Muscle layer of colon (tissue), 2 donors: Measurements from ENCODE around the gene ANKRD63.

ENCODE experiments used
- H3K27ac ChIP-seq: one replicate; pipeline ENCODE4 v1.7.0; 2013; ENCODE audit warnings: low read depth, mild to moderate bottlenecking, low read length, moderate library complexity
- H3K27me3 ChIP-seq, 2 donors: one replicate each; pipeline ENCODE4 v1.7.0; 2013; ENCODE audit warnings: low read length in 2 of 2, mild to moderate bottlenecking in 2 of 2; ENCODE audit not compliant: insufficient read depth in 2 of 2, control insufficient read depth in 1 of 2
- H3K36me3 ChIP-seq: one replicate; pipeline ENCODE4 v1.7.0; 2013; ENCODE audit warnings: mild to moderate bottlenecking, low read length; ENCODE audit not compliant: insufficient read depth
- H3K4me1 ChIP-seq: one replicate; pipeline ENCODE4 v1.7.0; 2013; ENCODE audit warnings: mild to moderate bottlenecking, low read length; ENCODE audit not compliant: insufficient read depth
- H3K4me3 ChIP-seq, 2 donors: one replicate each; pipeline ENCODE4 v1.7.0; 2013; ENCODE audit warnings: low read length in 2 of 2, low read depth in 1 of 2, mild to moderate bottlenecking in 1 of 2, moderate library complexity in 1 of 2
- H3K9ac ChIP-seq: one replicate; pipeline ENCODE4 v1.7.0; 2013; ENCODE audit warnings: low read length
- H3K9me3 ChIP-seq: one replicate; pipeline ENCODE4 v1.7.0; 2013; ENCODE audit warnings: mild to moderate bottlenecking, low read length
- donor health status: abdominal sarcoma.
- donor health status: Adenocarcinoma of cecum.

ANKRD63 gene

GRCh38 chr15:40301467-40302179 lies 18.8 kb upstream of the ANKRD63 start:
- H3K27me3 ChIP-seq: no peaks in the 10 kb centered on the region
- H3K9me3 ChIP-seq: no peaks in the 10 kb centered on the region
- no peak overlapping the region for H3K4me3 ChIP-seq
- no peak overlapping the region for H3K9ac ChIP-seq
- no peaks in the 10 kb centered on the region for H3K36me3 ChIP-seq
- no peaks in the 10 kb centered on the region for H3K4me1 ChIP-seq
- no peak overlapping the region for H3K27ac ChIP-seq

DNA sequence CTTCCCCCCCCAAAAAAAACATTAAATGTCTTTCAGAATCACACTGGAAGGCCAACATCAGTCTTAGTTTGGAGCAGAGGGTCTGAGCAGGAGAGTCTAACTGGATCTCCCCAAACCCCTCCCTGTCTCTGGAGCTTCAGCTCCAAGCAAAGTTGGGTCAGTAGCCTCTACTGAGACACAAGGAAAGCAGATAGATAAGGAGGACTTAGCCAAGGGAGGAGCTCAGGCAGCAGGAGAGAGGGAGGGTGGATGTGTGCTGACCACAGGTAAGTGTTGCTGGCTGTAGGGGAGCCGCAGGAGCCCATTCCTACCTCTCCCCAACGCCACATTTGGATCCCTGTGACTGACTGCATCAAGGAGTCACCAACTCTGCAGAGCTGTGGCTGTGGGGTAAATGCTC lies 17.9 kb upstream of the ANKRD63 start:
- H3K4me3 ChIP-seq: no peak overlapping the region
- H3K9ac ChIP-seq: no peak overlapping the region
- H3K27ac ChIP-seq: no peak overlapping the region
- H3K9me3 ChIP-seq: no peaks in the 10 kb centered on the region
- H3K36me3 ChIP-seq: no peaks in the 10 kb centered on the region
- peaks cover 8% of the 10 kb centered on the region for H3K4me1 ChIP-seq
- no peaks in the 10 kb centered on the region for H3K27me3 ChIP-seq

- peaks cover 12% of the 10 kb centered on the region for H3K4me1 ChIP-seq
- no peak overlapping the region for H3K27ac ChIP-seq
- no peak overlapping the region for H3K4me3 ChIP-seq
- no peaks in the 10 kb centered on the region for H3K9me3 ChIP-seq
- H3K36me3 ChIP-seq: no peaks in the 10 kb centered on the region
- no peak overlapping the region for H3K9ac ChIP-seq
- H3K27me3 ChIP-seq: no peaks in the 10 kb centered on the region
Observed at GRCh38 chr15:40300367-40300766, 17.5 kb upstream of the ANKRD63 start.

DNA sequence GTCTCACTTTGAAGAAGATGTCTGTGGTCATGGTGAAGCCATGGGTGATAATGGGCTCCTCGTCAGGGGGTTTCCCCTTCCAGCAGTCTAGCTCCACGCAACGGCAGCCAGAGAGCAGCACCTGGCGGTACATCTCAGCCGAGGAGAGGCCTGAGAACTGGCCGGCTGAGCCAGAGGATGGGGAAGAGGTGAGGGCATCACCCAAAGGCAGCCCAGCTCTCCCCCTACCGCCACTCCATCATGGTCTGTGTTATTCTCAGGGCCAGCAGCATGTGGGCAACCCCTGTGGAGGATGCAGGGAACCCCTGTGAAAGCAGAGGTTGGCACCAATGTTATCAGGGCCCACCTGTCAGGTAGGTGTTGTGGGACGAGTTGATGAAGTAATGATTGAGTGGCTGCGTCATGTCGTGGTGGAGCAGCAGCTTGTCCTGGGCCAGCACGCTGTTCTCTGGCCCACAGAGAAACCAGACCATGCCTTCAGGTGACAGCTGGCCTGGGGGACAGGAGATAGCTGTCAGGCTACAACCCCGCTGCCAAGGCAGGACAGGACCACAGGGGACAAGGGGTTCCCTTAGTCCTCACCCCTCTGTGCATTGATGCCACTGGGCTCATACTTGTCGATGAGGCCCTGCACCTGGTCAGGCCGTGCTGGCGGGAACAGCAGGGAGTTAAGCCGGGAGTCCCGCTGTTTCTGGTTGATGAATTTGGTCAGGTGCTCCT lies 15.5 kb upstream of the ANKRD63 start:
- Histone ChIP-seq H3K9me3 (no peaks in the 10 kb centered on the region), H3K9ac (no peak overlapping the region), H3K36me3 (no peaks in the 10 kb centered on the region), H3K27ac (no peak overlapping the region), H3K4me1 (peaks cover 12% of the 10 kb centered on the region), H3K4me3 (no peak overlapping the region), H3K27me3 (no peaks in the 10 kb centered on the region)

DNA sequence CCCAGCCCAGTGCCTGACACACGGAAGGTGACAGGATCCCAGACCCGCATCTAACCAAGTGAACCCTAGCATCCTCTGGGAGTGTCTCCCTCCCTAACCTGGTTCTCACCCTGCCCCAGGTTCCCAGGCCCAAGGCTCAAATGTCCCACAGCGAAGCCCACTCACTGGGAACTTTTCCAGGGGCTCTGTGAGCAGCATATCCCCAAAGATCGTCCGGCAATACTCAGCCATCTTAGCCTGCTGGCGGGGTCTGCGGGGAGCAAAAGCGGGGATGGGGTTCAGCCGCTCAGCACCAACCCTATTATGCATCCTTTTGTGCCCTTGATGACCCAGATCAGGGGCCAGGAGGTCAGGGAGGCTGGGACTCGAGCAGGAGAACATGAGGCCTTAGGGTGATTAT lies 14.5 kb upstream of the ANKRD63 start:
- Histone ChIP-seq H3K9me3 (no peaks in the 10 kb centered on the region), H3K4me3 (no peak overlapping the region), H3K4me1 (peaks cover 12% of the 10 kb centered on the region), H3K27me3 (no peaks in the 10 kb centered on the region), H3K27ac (no peak overlapping the region), H3K9ac (no peak overlapping the region), H3K36me3 (no peaks in the 10 kb centered on the region)

GRCh38 chr15:40296561-40297230 lies 13.8 kb upstream of the ANKRD63 start:
- H3K9me3 ChIP-seq: no peaks in the 10 kb centered on the region
- H3K36me3 ChIP-seq: no peaks in the 10 kb centered on the region
- no peak overlapping the region for H3K27ac ChIP-seq
- H3K4me3 ChIP-seq: no peak overlapping the region
- no peak overlapping the region for H3K9ac ChIP-seq
- peaks cover 12% of the 10 kb centered on the region for H3K4me1 ChIP-seq
- H3K27me3 ChIP-seq: no peaks in the 10 kb centered on the region

- H3K36me3 ChIP-seq: no peaks in the 10 kb centered on the region
- no peaks in the 10 kb centered on the region for H3K27me3 ChIP-seq
- no peak overlapping the region for H3K4me3 ChIP-seq
- H3K4me1 ChIP-seq: peaks cover 12% of the 10 kb centered on the region
- no peaks in the 10 kb centered on the region for H3K9me3 ChIP-seq
- no peak overlapping the region for H3K27ac ChIP-seq
- no peak overlapping the region for H3K9ac ChIP-seq
Observed at GRCh38 chr15:40295877-40296560, 13.2 kb upstream of the ANKRD63 start.

DNA sequence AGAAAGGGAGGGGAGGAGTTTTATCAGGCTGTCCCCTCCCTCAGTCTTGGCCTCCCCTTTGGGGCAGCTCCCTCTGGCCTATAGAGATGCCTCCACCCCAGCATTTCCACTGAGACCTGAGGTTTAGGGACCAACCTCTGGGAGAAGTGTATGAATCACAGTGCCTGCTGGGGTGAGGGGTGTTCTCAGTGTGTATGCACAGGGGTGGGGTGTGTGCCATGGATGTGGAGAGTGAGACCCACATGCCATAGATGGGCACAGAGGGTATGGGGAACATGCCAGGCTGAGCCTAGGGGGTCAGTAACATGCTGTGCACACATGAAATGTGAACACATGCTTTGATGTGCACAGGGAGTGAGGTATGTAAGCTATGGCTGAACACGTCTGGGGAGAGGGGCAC lies 12.4 kb upstream of the ANKRD63 start:
- Histone ChIP-seq H3K4me1 (peaks cover 12% of the 10 kb centered on the region), H3K9me3 (no peaks in the 10 kb centered on the region), H3K27me3 (no peaks in the 10 kb centered on the region), H3K36me3 (no peaks in the 10 kb centered on the region), H3K4me3 (no peak overlapping the region), H3K27ac (no peak overlapping the region), H3K9ac (no peak overlapping the region)

DNA sequence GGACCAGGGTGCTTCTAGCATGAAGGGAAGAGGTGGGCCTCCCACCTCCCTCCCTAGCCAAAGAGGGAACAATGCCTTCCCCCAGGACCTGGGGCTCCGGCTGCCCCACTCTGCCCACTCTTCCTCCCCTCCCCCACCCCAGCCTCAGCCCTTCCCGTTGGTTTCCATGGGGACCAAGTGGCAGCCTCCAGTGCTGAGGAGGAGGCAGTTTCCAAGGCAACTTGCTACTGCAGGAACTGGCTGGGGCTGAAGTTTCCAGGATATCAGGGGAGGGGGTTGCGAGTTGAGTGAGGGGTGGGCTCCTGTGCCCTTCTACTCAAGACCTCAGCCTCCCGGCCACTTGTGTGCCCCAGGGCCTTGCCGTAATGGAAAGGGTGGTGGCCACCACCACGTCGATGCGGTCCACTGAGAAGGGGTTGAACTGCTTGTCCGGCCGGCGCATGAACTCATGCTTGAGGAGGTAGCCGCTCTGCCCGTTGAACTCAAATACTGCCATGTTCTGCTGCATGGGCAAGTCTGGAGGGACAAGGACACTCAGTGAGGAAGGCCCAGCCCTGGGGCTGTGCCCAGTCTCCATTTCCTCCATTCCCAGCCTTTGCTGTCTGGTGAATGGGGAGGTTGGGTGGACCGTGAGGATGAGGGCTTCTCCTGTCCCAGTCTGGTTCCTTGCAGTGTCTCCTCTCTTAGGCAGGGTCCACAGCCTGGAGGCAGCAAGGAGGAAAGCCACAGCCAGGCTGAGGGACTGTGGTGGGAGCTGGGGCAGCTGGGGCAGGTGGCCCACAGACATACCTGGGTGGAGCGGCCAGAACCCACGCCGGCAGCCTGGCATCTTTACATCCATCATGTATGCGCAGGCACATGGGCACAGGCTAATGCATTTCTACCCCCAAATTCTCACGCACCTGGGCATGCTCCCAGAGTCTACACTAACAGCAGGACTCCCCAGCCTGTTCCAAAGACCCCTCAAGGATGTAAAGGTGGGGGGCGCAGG lies 11.3 kb upstream of the ANKRD63 start:
- no peaks in the 10 kb centered on the region for H3K36me3 ChIP-seq
- peaks cover 12% of the 10 kb centered on the region for H3K4me1 ChIP-seq
- no peaks in the 10 kb centered on the region for H3K9me3 ChIP-seq
- no peaks in the 10 kb centered on the region for H3K27me3 ChIP-seq
- H3K27ac ChIP-seq: no peak overlapping the region
- no peak overlapping the region for H3K9ac ChIP-seq
- H3K4me3 ChIP-seq: no peak overlapping the region

DNA sequence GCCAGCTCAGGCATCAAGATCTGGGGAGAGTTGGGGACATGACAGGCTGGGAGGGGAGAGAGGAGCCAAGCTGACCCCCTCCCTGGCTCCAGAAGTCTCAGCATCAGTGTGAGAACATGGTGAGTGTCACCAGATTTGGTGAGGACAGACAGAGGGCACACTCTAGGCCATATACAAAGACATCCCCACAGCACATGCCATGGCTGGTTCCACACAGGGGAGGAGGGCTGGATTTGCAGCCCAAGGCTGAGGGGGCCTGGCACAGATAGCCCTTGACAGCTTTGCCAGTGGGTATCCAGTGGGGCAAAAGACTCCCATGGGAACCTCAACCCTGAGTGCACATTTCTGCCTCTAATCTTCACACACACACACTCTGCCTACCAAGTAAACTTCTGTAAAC lies 10.1 kb upstream of the ANKRD63 start:
- Histone ChIP-seq H3K9me3 (no peaks in the 10 kb centered on the region), H3K4me3 (no peak overlapping the region), H3K27ac (no peak overlapping the region), H3K4me1 (peaks cover 12% of the 10 kb centered on the region), H3K36me3 (no peaks in the 10 kb centered on the region), H3K27me3 (no peaks in the 10 kb centered on the region), H3K9ac (no peak overlapping the region)
